ENCODE data around the gene ABITRAM. TPM values are rescaled to one million over a fixed set of nuclear protein-coding genes. Genes with fewer than 3 reads are reported as not detected.
"Not testable (repeated sequence)": the region's sequence is repeated elsewhere in the genome, so short reads cannot be mapped to it uniquely, and the experiment has no call there.

Gene ABITRAM
- total RNA-seq, 2 experiments from 2014 or later: 9.4 to 11.2 TPM

GRCh38 chr9:108937561-108938305 lies 3.5 kb downstream of the ABITRAM start:
- ChIA-PET POLR2A (no interaction called here), CTCF (interaction anchor here (0.6 kb wide), 1 partner anchor 528 kb away, joined by 5 read pairs; no protein-coding TSS in a partner anchor)
- no peak overlapping the region for H3K4me3 Mint-ChIP-seq
- peaks cover 7% of the 10 kb centered on the region for H3K36me3 Mint-ChIP-seq
- H3K9me3 Mint-ChIP-seq: no peaks in the 10 kb centered on the region
- H3K27ac Mint-ChIP-seq: no peak overlapping the region
- intact Hi-C loops (cut with micrococcal nuclease): loop anchor here (10.0 kb wide), 2 partner anchors 477 to 1317 kb away; partner anchors contain the start of gene TXN
- peaks cover 16% of the 10 kb centered on the region for H3K4me1 Mint-ChIP-seq (ENCODE audit: low read depth)
- DNase-seq: no peak
- no peaks in the 10 kb centered on the region for H3K27me3 Mint-ChIP-seq

- no peak for DNase-seq
- ChIA-PET CTCF (no interaction called here), POLR2A (no interaction called here)
- no peaks in the 10 kb centered on the region for H3K27me3 Mint-ChIP-seq
- H3K36me3 Mint-ChIP-seq: peaks cover 6% of the 10 kb centered on the region
- H3K4me1 Mint-ChIP-seq (ENCODE audit: low read depth): peaks cover 9% of the 10 kb centered on the region
- intact Hi-C loops (cut with micrococcal nuclease): loop anchor here (10.0 kb wide), 2 partner anchors 475 to 1315 kb away; partner anchors contain the start of gene TXN
- no peaks in the 10 kb centered on the region for H3K9me3 Mint-ChIP-seq
- H3K4me3 Mint-ChIP-seq: no peak overlapping the region
- H3K27ac Mint-ChIP-seq: no peak overlapping the region
Measured at GRCh38 chr9:108939975-108940374, 5.8 kb downstream of the ABITRAM start.

GRCh38 chr9:108950168-108950567 lies 16.0 kb downstream of the ABITRAM start:
- ChIA-PET POLR2A (no interaction called here), CTCF (interaction anchor here (1.6 kb wide), 1 partner anchor 12 kb away, joined by 3 read pairs; no protein-coding TSS in a partner anchor)
- H3K4me3 Mint-ChIP-seq: no peak overlapping the region
- DNase-seq: no peak
- no peak overlapping the region for H3K27ac Mint-ChIP-seq
- H3K4me1 Mint-ChIP-seq (ENCODE audit: low read depth): peaks cover 3% of the 10 kb centered on the region
- intact Hi-C loops (cut with micrococcal nuclease): no loop called here
- no peaks in the 10 kb centered on the region for H3K27me3 Mint-ChIP-seq
- H3K9me3 Mint-ChIP-seq: no peaks in the 10 kb centered on the region
- H3K36me3 Mint-ChIP-seq: peaks cover 2% of the 10 kb centered on the region

GRCh38 chr9:108951578-108951977 lies 17.4 kb downstream of the ABITRAM start:
- intact Hi-C loops (cut with micrococcal nuclease): no loop called here
- ChIA-PET CTCF (interaction anchor here (0.8 to 0.9 kb wide), 2 partner anchors 130 to 169 kb away, joined by 3 to 4 read pairs; no protein-coding TSS in a partner anchor), POLR2A (no interaction called here)
- Mint-ChIP-seq H3K27ac (no peak overlapping the region), H3K36me3 (peaks cover 2% of the 10 kb centered on the region), H3K27me3 (no peaks in the 10 kb centered on the region), H3K9me3 (no peaks in the 10 kb centered on the region), H3K4me1 (ENCODE audit: low read depth) (peaks cover 3% of the 10 kb centered on the region), H3K4me3 (no peak overlapping the region)
- DNase-seq: no peak

- Mint-ChIP-seq H3K36me3 (peaks cover 2% of the 10 kb centered on the region), H3K9me3 (no peaks in the 10 kb centered on the region), H3K4me1 (ENCODE audit: low read depth) (peaks cover 3% of the 10 kb centered on the region), H3K27ac (no peak overlapping the region), H3K4me3 (no peak overlapping the region), H3K27me3 (no peaks in the 10 kb centered on the region)
- ChIA-PET CTCF (interaction anchor here (0.5 to 1.8 kb wide), 14 partner anchors 8 to 1529 kb away, joined by 3 to 15 read pairs (median 4); no protein-coding TSS in a partner anchor), POLR2A (no interaction called here)
- no peak for DNase-seq
- intact Hi-C loops (cut with micrococcal nuclease): no loop called here
Measured at GRCh38 chr9:108953983-108954574, 19.9 kb downstream of the ABITRAM start.

GRCh38 chr9:108956022-108956630 lies 21.9 kb downstream of the ABITRAM start:
- peaks cover 2% of the 10 kb centered on the region for H3K36me3 Mint-ChIP-seq
- no peak overlapping the region for H3K4me3 Mint-ChIP-seq
- intact Hi-C loops (cut with micrococcal nuclease): no loop called here
- CTCF ChIA-PET: no interaction called here
- POLR2A ChIA-PET: no interaction called here
- no peak overlapping the region for H3K27ac Mint-ChIP-seq
- peaks cover 3% of the 10 kb centered on the region for H3K4me1 Mint-ChIP-seq (ENCODE audit: low read depth)
- no peak for DNase-seq
- no peaks in the 10 kb centered on the region for H3K9me3 Mint-ChIP-seq
- H3K27me3 Mint-ChIP-seq: no peaks in the 10 kb centered on the region

- Mint-ChIP-seq H3K36me3 (peaks cover 2% of the 10 kb centered on the region), H3K4me1 (ENCODE audit: low read depth) (peaks cover 2% of the 10 kb centered on the region), H3K27ac (no peak overlapping the region), H3K4me3 (no peak overlapping the region), H3K9me3 (no peaks in the 10 kb centered on the region), H3K27me3 (no peaks in the 10 kb centered on the region)
- DNase-seq: no peak
- ChIA-PET POLR2A (no interaction called here), CTCF (no interaction called here)
- intact Hi-C loops (cut with micrococcal nuclease): no loop called here
Measured at GRCh38 chr9:108956631-108957026, 22.4 kb downstream of the ABITRAM start.

GRCh38 chr9:108960331-108960730 lies 26.1 kb downstream of the ABITRAM start:
- Mint-ChIP-seq H3K4me1 (ENCODE audit: low read depth) (no peaks in the 10 kb centered on the region), H3K27me3 (no peaks in the 10 kb centered on the region), H3K27ac (no peak overlapping the region), H3K4me3 (no peak overlapping the region), H3K9me3 (no peaks in the 10 kb centered on the region), H3K36me3 (no peaks in the 10 kb centered on the region)
- ChIA-PET CTCF (no interaction called here), POLR2A (no interaction called here)
- no peak for DNase-seq
- intact Hi-C loops (cut with micrococcal nuclease): no loop called here

GRCh38 chr9:108961151-108961550 lies 27.0 kb downstream of the ABITRAM start:
- no peak for DNase-seq
- CTCF ChIA-PET: no interaction called here
- H3K27ac Mint-ChIP-seq: no peak overlapping the region
- H3K9me3 Mint-ChIP-seq: no peaks in the 10 kb centered on the region
- H3K4me1 Mint-ChIP-seq (ENCODE audit: low read depth): no peaks in the 10 kb centered on the region
- H3K27me3 Mint-ChIP-seq: no peaks in the 10 kb centered on the region
- POLR2A ChIA-PET: no interaction called here
- no peak overlapping the region for H3K4me3 Mint-ChIP-seq
- intact Hi-C loops (cut with micrococcal nuclease): no loop called here
- no peaks in the 10 kb centered on the region for H3K36me3 Mint-ChIP-seq

- POLR2A ChIA-PET: no interaction called here
- Mint-ChIP-seq H3K27me3 (no peaks in the 10 kb centered on the region), H3K4me1 (ENCODE audit: low read depth) (no peaks in the 10 kb centered on the region), H3K9me3 (no peaks in the 10 kb centered on the region), H3K36me3 (no peaks in the 10 kb centered on the region), H3K4me3 (no peak overlapping the region), H3K27ac (no peak overlapping the region)
- DNase-seq: no peak
- CTCF ChIA-PET: interaction anchor here (0.9 kb wide), 1 partner anchor 10 kb away, joined by 4 read pairs; no protein-coding TSS in a partner anchor
- intact Hi-C loops (cut with micrococcal nuclease): no loop called here
Measured at GRCh38 chr9:108963459-108964143, 29.4 kb downstream of the ABITRAM start.

GRCh38 chr9:108967916-108968315 lies 33.7 kb downstream of the ABITRAM start:
- no peak for DNase-seq
- peaks cover 12% of the 10 kb centered on the region for H3K9me3 Mint-ChIP-seq
- ChIA-PET POLR2A (no interaction called here), CTCF (no interaction called here)
- H3K27ac Mint-ChIP-seq: no peak overlapping the region
- no peaks in the 10 kb centered on the region for H3K4me1 Mint-ChIP-seq (ENCODE audit: low read depth)
- H3K27me3 Mint-ChIP-seq: no peaks in the 10 kb centered on the region
- H3K36me3 Mint-ChIP-seq: peaks cover 6% of the 10 kb centered on the region
- intact Hi-C loops (cut with micrococcal nuclease): no loop called here
- no peak overlapping the region for H3K4me3 Mint-ChIP-seq

- POLR2A ChIA-PET; intact Hi-C loops (cut with micrococcal nuclease); H3K4me1 Mint-ChIP-seq (ENCODE audit: low read depth); H3K27ac Mint-ChIP-seq; CTCF ChIA-PET; DNase-seq; H3K27me3 Mint-ChIP-seq; H3K36me3 Mint-ChIP-seq; H3K4me3 Mint-ChIP-seq: not testable (repeated sequence)
- H3K9me3 Mint-ChIP-seq: peaks cover 12% of the 10 kb centered on the region
Measured at GRCh38 chr9:108971392-108971791, 37.2 kb downstream of the ABITRAM start.
